Measurements from ENCODE around the gene TNNT3. TPM values are rescaled to one million over a fixed set of nuclear protein-coding genes. Genes with fewer than 3 reads are reported as not detected.

Gene TNNT3
- polyA plus RNA-seq, 2 of the 4 experiments (the other 2 are of a cell fraction): not detected

DNA sequence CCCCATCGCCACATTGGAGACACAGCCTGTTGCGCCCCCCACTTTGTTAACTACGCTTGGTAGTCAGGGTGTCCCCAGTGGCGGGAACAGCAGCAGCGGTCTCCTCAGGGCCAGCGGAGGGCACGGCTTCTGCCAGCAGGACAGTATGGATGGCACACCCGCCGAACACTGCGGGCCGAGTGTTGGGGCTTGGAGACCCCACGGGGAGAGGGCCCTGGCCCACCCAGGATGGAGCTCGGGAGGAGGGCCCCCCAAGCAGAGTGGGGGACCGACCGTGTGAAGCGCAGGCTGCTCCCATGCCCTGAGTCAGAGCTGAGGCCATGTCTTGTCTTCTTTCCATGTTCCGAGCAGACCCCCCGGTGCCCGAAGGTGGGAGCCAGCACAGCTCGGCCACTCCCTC lies 45.5 kb downstream of the TNNT3 start:
- no CpG with 5 or more reads among the region's 20 CpGs for WGBS (ENCODE audit: missing lambda C conversion rate)
- CTCF ChIA-PET: interaction anchor here (0.6 to 28.2 kb wide), 8 partner anchors 9 to 188 kb away, joined by 3 to 554 read pairs (median 3); no protein-coding TSS in a partner anchor
- no peaks in the 10 kb centered on the region for H3K4me1 ChIP-seq
- FAIRE-seq (no peak), ATAC-seq (no peak), DNase-seq (ENCODE audit: low read depth in 1 of 2, low spot score in 1 of 2) (no peak)
- H3K4me2 ChIP-seq: no peak overlapping the region
- no peak overlapping the region for H3K27ac ChIP-seq
- no peaks in the 10 kb centered on the region for H3K9me3 ChIP-seq
- TF ChIP-seq HOXA7 (CRISPR knock-in tag; IDR thresholded peaks at IDR 0.05) (no peak), HOXB5 (CRISPR knock-in tag; IDR thresholded peaks at IDR 0.05) (no peak), ZFP36 (IDR thresholded peaks at IDR 0.05; ENCODE audit: borderline replicate concordance, partially characterized antibody) (no peak), JUNB (IDR thresholded peaks at IDR 0.05) (no peak), TP53 (CRISPR knock-in tag; IDR thresholded peaks at IDR 0.05) (no peak), POLR2A (IDR thresholded peaks at IDR 0.05; ENCODE audit: low read length) (no peak), RFX5 (IDR thresholded peaks at IDR 0.05) (no peak), EHMT2 (IDR thresholded peaks at IDR 0.05; ENCODE audit: low read depth) (no peak), RARB (CRISPR knock-in tag; IDR thresholded peaks at IDR 0.05) (no peak), HDAC2 (IDR thresholded peaks at IDR 0.05) (no peak), ZSCAN20 (CRISPR knock-in tag; IDR thresholded peaks at IDR 0.05) (no peak), HOXB13 (CRISPR knock-in tag; IDR thresholded peaks at IDR 0.05; ENCODE audit: low read depth) (no peak), ESRRA (IDR thresholded peaks at IDR 0.05; ENCODE audit: borderline replicate concordance, low read length) (no peak), PHF8 (IDR thresholded peaks at IDR 0.05; ENCODE audit: borderline replicate concordance, low read depth) (no peak), EHF (CRISPR knock-in tag; IDR thresholded peaks at IDR 0.05) (no peak)
- TF ChIP-seq, protein P1, sequence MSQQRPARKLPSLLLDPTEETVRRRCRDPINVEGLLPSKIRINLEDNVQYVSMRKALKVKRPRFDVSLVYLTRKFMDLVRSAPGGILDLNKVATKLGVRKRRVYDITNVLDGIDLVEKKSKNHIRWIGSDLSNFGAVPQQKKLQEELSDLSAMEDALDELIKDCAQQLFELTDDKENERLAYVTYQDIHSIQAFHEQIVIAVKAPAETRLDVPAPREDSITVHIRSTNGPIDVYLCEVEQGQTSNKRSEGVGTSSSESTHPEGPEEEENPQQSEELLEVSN (IDR thresholded peaks at IDR 0.05; ENCODE audit: borderline replicate concordance, low read depth): no peak
- no peak overlapping the region for H3K4me3 ChIP-seq
- POLR2A ChIA-PET: no interaction called here

DNA sequence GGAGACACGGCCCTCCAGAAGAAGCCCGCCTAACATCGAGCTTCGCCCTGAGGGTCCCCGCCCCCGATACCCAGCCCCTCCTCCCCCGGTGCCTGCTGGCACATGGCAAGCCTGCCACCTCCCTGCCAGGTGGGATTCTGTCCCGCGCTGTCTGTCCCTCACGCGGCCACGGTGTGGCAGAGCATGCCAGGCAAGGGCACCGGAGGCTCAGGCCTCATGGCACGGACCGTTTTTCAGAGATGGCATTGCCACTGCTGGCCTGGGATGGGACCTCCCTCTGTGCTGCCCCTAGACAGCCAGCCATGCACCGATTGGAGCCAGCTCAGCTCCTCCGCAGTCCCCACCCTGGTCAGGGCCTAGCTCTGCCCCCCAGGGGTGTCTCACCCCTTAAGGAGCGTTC lies 47.0 kb downstream of the TNNT3 start:
- no CpG with 5 or more reads among the region's 18 CpGs for WGBS (ENCODE audit: missing lambda C conversion rate)
- ChIA-PET POLR2A (no interaction called here), CTCF (interaction anchor here (0.7 to 28.2 kb wide), 9 partner anchors 10 to 314 kb away, joined by 3 to 554 read pairs (median 5); no protein-coding TSS in a partner anchor)
- Histone ChIP-seq H3K9me3 (no peaks in the 10 kb centered on the region), H3K27ac (no peak overlapping the region), H3K4me2 (no peak overlapping the region), H3K4me3 (no peak overlapping the region), H3K4me1 (no peaks in the 10 kb centered on the region)
- no peak for TF ChIP-seq SREBF2 (IDR thresholded peaks at IDR 0.05)
- TF ChIP-seq EHF (CRISPR knock-in tag; IDR thresholded peaks at IDR 0.05): no peak
- no peak for TF ChIP-seq GATA3 (IDR thresholded peaks at IDR 0.05; ENCODE audit: borderline replicate concordance)
- no peak for TF ChIP-seq ESRRA (IDR thresholded peaks at IDR 0.05; ENCODE audit: borderline replicate concordance, low read length)
- TF ChIP-seq RARB (CRISPR knock-in tag; IDR thresholded peaks at IDR 0.05): no peak
- TF ChIP-seq HOXB5 (CRISPR knock-in tag; IDR thresholded peaks at IDR 0.05): no peak
- TF ChIP-seq NR3C1 (IDR thresholded peaks at IDR 0.05): no peak
- TF ChIP-seq CEBPB (IDR thresholded peaks at IDR 0.05): no peak
- no peak for TF ChIP-seq CHD2 (IDR thresholded peaks at IDR 0.05; ENCODE audit: low read length, partially characterized antibody)
- no peak for TF ChIP-seq SMC3 (IDR thresholded peaks at IDR 0.05)
- no peak for TF ChIP-seq NPAS2 (CRISPR knock-in tag; IDR thresholded peaks at IDR 0.05; ENCODE audit: borderline replicate concordance)
- TF ChIP-seq JUN (IDR thresholded peaks at IDR 0.05): no peak
- FAIRE-seq: no peak
- no peak for DNase-seq (ENCODE audit: low read depth in 1 of 2, low spot score in 1 of 2)
- ATAC-seq: no peak

DNA sequence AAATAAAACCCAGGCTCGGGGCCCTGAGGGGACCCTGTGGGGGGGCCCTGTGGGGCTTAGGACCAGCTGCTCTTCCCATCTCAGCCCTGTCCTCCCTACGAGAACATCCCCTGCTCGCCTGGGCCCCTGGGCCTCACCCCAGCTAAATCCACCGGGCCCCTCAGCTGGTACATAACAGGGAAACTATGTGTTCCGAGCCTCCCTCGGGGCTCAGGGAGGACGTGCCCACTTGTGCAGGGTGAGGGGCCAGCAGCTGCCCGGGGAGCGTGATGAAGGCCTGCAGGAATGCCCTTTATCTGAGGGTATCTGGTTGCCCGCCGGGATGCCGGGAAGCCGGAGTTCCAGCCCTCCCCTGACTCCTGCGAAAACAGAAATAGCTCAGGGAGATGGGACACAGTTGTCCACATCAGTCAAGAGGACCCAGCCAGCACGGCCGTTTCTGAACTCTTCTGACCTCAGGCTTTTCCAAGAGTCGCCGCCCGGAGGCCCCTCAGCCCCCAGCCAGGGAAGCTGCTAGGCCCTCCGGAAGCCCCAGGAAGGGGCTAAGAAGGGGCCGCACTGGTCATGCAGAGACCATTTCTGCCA lies 48.2 kb downstream of the TNNT3 start:
- no peak overlapping the region for H3K4me2 ChIP-seq
- DNase-seq (ENCODE audit: low read depth in 1 of 2, low spot score in 1 of 2): no peak
- TF ChIP-seq, protein P2, sequence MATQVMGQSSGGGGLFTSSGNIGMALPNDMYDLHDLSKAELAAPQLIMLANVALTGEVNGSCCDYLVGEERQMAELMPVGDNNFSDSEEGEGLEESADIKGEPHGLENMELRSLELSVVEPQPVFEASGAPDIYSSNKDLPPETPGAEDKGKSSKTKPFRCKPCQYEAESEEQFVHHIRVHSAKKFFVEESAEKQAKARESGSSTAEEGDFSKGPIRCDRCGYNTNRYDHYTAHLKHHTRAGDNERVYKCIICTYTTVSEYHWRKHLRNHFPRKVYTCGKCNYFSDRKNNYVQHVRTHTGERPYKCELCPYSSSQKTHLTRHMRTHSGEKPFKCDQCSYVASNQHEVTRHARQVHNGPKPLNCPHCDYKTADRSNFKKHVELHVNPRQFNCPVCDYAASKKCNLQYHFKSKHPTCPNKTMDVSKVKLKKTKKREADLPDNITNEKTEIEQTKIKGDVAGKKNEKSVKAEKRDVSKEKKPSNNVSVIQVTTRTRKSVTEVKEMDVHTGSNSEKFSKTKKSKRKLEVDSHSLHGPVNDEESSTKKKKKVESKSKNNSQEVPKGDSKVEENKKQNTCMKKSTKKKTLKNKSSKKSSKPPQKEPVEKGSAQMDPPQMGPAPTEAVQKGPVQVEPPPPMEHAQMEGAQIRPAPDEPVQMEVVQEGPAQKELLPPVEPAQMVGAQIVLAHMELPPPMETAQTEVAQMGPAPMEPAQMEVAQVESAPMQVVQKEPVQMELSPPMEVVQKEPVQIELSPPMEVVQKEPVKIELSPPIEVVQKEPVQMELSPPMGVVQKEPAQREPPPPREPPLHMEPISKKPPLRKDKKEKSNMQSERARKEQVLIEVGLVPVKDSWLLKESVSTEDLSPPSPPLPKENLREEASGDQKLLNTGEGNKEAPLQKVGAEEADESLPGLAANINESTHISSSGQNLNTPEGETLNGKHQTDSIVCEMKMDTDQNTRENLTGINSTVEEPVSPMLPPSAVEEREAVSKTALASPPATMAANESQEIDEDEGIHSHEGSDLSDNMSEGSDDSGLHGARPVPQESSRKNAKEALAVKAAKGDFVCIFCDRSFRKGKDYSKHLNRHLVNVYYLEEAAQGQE (IDR thresholded peaks at IDR 0.05): no peak
- TF ChIP-seq, protein P3, sequence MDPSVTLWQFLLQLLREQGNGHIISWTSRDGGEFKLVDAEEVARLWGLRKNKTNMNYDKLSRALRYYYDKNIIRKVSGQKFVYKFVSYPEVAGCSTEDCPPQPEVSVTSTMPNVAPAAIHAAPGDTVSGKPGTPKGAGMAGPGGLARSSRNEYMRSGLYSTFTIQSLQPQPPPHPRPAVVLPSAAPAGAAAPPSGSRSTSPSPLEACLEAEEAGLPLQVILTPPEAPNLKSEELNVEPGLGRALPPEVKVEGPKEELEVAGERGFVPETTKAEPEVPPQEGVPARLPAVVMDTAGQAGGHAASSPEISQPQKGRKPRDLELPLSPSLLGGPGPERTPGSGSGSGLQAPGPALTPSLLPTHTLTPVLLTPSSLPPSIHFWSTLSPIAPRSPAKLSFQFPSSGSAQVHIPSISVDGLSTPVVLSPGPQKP (IDR thresholded peaks at IDR 0.05; ENCODE audit: low read depth, low read length): no peak
- TF ChIP-seq CBX2 (IDR thresholded peaks at IDR 0.05; ENCODE audit: borderline replicate concordance, low read depth) (no peak), NPAS2 (CRISPR knock-in tag; IDR thresholded peaks at IDR 0.05; ENCODE audit: borderline replicate concordance) (no peak), POLR2A (IDR thresholded peaks at IDR 0.05; ENCODE audit: low read length) (no peak)
- H3K9me3 ChIP-seq: no peaks in the 10 kb centered on the region
- H3K4me1 ChIP-seq: no peaks in the 10 kb centered on the region
- no peak for FAIRE-seq
- H3K4me3 ChIP-seq: no peak overlapping the region
- H3K27ac ChIP-seq: no peak overlapping the region
- CTCF ChIA-PET: interaction anchor here (0.6 to 28.2 kb wide), 17 partner anchors 10 to 1645 kb away, joined by 3 to 554 read pairs (median 3); no protein-coding TSS in a partner anchor
- POLR2A ChIA-PET: no interaction called here
- no peak for ATAC-seq
- whole genome bisulfite sequencing (ENCODE audit: missing lambda C conversion rate): no CpG with 5 or more reads among the region's 21 CpGs
